ENCODE data around the gene ETFA. TPM values are rescaled to one million over a fixed set of nuclear protein-coding genes. Genes with fewer than 3 reads are reported as not detected.
"Not testable (repeated sequence)": the region's sequence is repeated elsewhere in the genome, so short reads cannot be mapped to it uniquely, and the experiment has no call there.

The ETFA gene
- total RNA-seq, 1 donor from 2014 or later: 144 TPM

DNA sequence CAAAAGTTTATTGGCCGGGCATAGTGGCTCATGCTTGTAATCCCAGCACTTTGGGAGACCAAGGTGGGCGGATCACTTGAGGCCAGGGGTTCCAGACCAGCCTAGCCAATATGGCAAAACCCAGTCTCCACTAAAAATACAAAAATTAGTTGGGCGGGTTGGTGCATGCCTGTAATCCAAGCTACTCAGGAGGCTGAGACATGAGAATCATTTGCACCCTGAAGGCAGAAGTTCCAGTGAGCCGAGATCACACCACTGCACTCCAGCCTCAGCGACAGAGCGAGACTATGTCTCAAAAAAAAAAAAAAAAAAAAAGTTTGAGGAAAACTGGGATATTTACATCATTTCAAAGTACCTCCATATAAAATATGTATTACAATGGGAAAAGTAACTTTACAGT is 40.4 kb downstream of the ETFA start:
- DNase-seq: no peak
- Mint-ChIP-seq H3K4me1 (ENCODE audit: low read depth, unreplicated experiment) (no peaks in the 10 kb centered on the region), H3K36me3 (ENCODE audit: unreplicated experiment) (peaks cover 41% of the 10 kb centered on the region), H3K9me3 (ENCODE audit: unreplicated experiment) (peaks cover 12% of the 10 kb centered on the region), H3K4me3 (ENCODE audit: unreplicated experiment) (no peak overlapping the region), H3K27me3 (ENCODE audit: unreplicated experiment) (no peaks in the 10 kb centered on the region), H3K27ac (ENCODE audit: unreplicated experiment) (no peak overlapping the region)
- TF ChIP-seq, protein P1, sequence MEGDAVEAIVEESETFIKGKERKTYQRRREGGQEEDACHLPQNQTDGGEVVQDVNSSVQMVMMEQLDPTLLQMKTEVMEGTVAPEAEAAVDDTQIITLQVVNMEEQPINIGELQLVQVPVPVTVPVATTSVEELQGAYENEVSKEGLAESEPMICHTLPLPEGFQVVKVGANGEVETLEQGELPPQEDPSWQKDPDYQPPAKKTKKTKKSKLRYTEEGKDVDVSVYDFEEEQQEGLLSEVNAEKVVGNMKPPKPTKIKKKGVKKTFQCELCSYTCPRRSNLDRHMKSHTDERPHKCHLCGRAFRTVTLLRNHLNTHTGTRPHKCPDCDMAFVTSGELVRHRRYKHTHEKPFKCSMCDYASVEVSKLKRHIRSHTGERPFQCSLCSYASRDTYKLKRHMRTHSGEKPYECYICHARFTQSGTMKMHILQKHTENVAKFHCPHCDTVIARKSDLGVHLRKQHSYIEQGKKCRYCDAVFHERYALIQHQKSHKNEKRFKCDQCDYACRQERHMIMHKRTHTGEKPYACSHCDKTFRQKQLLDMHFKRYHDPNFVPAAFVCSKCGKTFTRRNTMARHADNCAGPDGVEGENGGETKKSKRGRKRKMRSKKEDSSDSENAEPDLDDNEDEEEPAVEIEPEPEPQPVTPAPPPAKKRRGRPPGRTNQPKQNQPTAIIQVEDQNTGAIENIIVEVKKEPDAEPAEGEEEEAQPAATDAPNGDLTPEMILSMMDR (IDR thresholded peaks at IDR 0.05; ENCODE audit: partially characterized antibody, unreplicated experiment): no peak

DNA sequence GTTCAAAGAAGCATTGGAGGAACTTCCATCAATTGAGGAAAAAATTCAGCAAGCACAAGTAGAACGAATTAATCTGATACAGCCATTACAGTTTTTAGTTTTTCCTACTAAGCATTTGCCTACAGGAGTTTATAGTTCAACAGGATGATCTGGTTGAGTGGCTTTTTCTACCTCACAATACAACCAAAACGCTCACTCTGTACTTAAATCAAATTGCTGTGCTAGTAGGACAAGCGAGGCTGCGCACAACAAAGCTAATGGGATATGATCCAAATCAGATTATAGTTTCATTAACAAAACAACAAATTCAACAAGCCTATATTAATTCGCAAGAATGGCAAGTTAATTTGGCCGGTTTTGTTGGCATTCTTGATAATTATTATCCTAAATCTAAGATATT is 44.2 kb downstream of the ETFA start:
- TF ChIP-seq, protein P1 (IDR thresholded peaks at IDR 0.05; ENCODE audit: partially characterized antibody, unreplicated experiment): no peak
- Mint-ChIP-seq H3K4me3 (ENCODE audit: unreplicated experiment) (no peak overlapping the region), H3K9me3 (ENCODE audit: unreplicated experiment) (peaks cover 24% of the 10 kb centered on the region)

DNA sequence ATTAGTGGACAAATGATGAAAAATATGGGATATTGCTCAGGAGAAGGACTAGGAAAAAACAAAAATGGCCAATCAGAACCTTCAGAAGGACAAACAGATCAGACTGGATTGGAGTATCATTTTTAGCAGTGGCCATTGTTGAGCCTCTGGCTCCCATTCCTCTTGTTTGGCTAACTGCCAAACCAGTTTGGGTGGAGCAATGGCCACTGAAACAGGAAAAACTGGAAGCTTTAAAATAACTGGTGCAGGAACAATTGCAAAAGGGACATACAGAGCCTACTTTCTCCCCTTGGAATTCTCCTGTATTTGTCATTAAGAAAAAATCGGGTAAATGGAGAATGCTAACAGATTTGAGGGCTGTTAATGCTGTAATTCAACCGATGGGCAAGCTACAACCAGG is 45.5 kb downstream of the ETFA start:
- peaks cover 28% of the 10 kb centered on the region for H3K9me3 Mint-ChIP-seq (ENCODE audit: unreplicated experiment)
- not testable (repeated sequence) for H3K4me3 Mint-ChIP-seq (ENCODE audit: unreplicated experiment); DNase-seq

More for the DNA sequence above, 44.2 kb downstream of the ETFA start:
- no peaks in the 10 kb centered on the region for H3K4me1 Mint-ChIP-seq (ENCODE audit: low read depth, unreplicated experiment)
- peaks cover 79% of the 10 kb centered on the region for H3K36me3 Mint-ChIP-seq (ENCODE audit: unreplicated experiment)
- H3K27ac Mint-ChIP-seq (ENCODE audit: unreplicated experiment): no peak overlapping the region
- peaks cover 4% of the 10 kb centered on the region for H3K27me3 Mint-ChIP-seq (ENCODE audit: unreplicated experiment)
- DNase-seq: no peak

DNA sequence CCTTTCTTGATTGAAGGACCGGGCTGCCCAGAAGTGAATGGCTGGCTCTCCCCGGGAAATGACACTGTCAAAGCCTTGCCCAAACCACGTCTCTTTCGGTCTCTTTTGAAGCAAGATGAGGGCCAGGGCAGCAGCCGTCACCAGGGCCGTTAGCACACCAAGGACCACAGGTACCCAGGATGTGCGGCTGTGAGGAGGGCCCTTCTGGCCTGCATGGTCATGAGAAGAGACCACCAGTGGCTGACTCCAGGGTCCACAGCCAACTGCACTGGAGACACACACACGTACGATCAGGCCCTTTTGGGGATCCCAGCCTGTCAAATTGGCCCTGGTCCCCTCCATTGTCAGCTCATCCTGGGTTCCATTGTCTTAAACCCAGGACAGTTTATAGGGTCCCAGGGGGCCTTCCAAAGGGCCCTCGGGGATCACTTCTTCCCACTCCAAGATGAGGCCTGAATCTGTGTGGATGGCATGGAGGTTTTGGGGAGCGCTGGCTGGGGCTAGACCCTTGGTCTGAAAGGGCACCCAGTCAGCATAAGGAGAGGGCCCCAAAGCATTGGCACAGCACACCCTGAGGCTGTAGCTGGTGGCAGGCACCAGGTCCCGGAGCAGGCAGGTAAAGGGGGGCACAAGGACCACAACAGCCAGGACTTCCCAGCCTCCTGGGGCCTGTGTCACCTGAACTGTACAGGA is 50.9 kb downstream of the ETFA start:
- TF ChIP-seq, protein P1 (IDR thresholded peaks at IDR 0.05; ENCODE audit: partially characterized antibody, unreplicated experiment): no peak
- H3K4me1 Mint-ChIP-seq (ENCODE audit: low read depth, unreplicated experiment): no peaks in the 10 kb centered on the region
- no peak overlapping the region for H3K27ac Mint-ChIP-seq (ENCODE audit: unreplicated experiment)
- peaks cover 16% of the 10 kb centered on the region for H3K9me3 Mint-ChIP-seq (ENCODE audit: unreplicated experiment)
- H3K27me3 Mint-ChIP-seq (ENCODE audit: unreplicated experiment): peaks cover 6% of the 10 kb centered on the region
- H3K36me3 Mint-ChIP-seq (ENCODE audit: unreplicated experiment): peaks cover 46% of the 10 kb centered on the region
- no peak overlapping the region for H3K4me3 Mint-ChIP-seq (ENCODE audit: unreplicated experiment)
- no peak for DNase-seq

More for the DNA sequence above, 45.5 kb downstream of the ETFA start:
- H3K36me3 Mint-ChIP-seq (ENCODE audit: unreplicated experiment): peaks cover 84% of the 10 kb centered on the region
- H3K27ac Mint-ChIP-seq (ENCODE audit: unreplicated experiment); H3K27me3 Mint-ChIP-seq (ENCODE audit: unreplicated experiment); H3K4me1 Mint-ChIP-seq (ENCODE audit: low read depth, unreplicated experiment): not testable (repeated sequence)

DNA sequence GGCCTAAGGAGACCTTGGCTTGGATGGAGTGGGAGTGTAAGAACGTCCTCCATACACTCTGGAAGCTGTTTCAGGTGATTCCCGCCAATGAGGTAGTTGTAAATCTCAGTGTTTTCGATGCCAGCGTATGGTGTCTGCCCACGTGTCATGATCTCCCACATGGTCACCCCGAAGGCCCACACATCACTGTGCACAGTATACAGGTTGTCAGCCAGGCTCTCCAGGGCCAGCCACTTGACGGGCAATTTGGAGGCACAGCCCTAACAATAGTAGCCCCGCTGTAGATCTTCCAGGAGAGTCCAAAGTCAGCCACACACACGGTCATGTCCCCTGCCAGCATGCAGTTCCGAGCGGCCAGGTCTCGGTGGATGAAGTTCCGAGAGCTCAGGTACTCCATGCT is 51.9 kb downstream of the ETFA start:
- DNase-seq: no peak
- Mint-ChIP-seq H3K36me3 (ENCODE audit: unreplicated experiment) (peaks cover 36% of the 10 kb centered on the region), H3K9me3 (ENCODE audit: unreplicated experiment) (peaks cover 16% of the 10 kb centered on the region), H3K27me3 (ENCODE audit: unreplicated experiment) (peaks cover 6% of the 10 kb centered on the region), H3K4me1 (ENCODE audit: low read depth, unreplicated experiment) (no peaks in the 10 kb centered on the region), H3K27ac (ENCODE audit: unreplicated experiment) (no peak overlapping the region), H3K4me3 (ENCODE audit: unreplicated experiment) (no peak overlapping the region)
- TF ChIP-seq, protein P1 (IDR thresholded peaks at IDR 0.05; ENCODE audit: partially characterized antibody, unreplicated experiment): no peak
